CD14-positive monocyte (primary cell): ENCODE data around the gene JCHAIN. TPM values are rescaled to one million over a fixed set of nuclear protein-coding genes. Genes with fewer than 3 reads are reported as not detected.

ENCODE experiments used
- DNase-seq, 3 donors: peaks; one replicate each; pipeline ENCODE4 v3.0.0-alpha.2; 2011 to 2022
- H2AFZ ChIP-seq: 2 replicates; pipeline ENCODE4 v1.6.0; 2012; ENCODE audit warnings: mild to moderate bottlenecking, low read depth, low read length, inconsistent platforms; ENCODE audit not compliant: insufficient read depth, poor library complexity, severe bottlenecking
- H3K27ac ChIP-seq, 2 donors: 1 replicate in 1 of 2; 2 replicates in 1 of 2; pipeline ENCODE4 v1.5.1; 2012 to 2013; ENCODE audit warnings: low read length in 2 of 2, control low read depth in 1 of 2, inconsistent platforms in 1 of 2, low read depth in 1 of 2, mild to moderate bottlenecking in 1 of 2
- H3K27me3 ChIP-seq, 2 donors: one replicate each; pipeline versions ENCODE4 v1.6.0 to v1.6.1; 2011 to 2013; ENCODE audit warnings: low read length in 2 of 2; ENCODE audit not compliant: control insufficient read depth in 2 of 2, insufficient read depth in 2 of 2
- H3K36me3 ChIP-seq, 2 donors: replicated peaks in 1 of 2; 1 replicate in 1 of 2; 2 replicates in 1 of 2; pipeline versions ENCODE4 v1.5.1 to v1.6.1; 2012 to 2013; ENCODE audit warnings: low read length in 2 of 2, control low read depth in 1 of 2, inconsistent platforms in 1 of 2, mild to moderate bottlenecking in 1 of 2; ENCODE audit not compliant: insufficient read depth in 2 of 2, control insufficient read depth in 1 of 2
- H3K4me1 ChIP-seq, 2 donors: 1 replicate in 1 of 2; 2 replicates in 1 of 2; pipeline versions ENCODE4 v1.5.1 to v1.6.1; 2012 to 2013; ENCODE audit warnings: low read length in 2 of 2, control low read depth in 1 of 2, inconsistent platforms in 1 of 2, mild to moderate bottlenecking in 1 of 2, moderate library complexity in 1 of 2; ENCODE audit not compliant: insufficient read depth in 2 of 2, control insufficient read depth in 1 of 2
- H3K4me2 ChIP-seq: replicated peaks from 2 replicates; pipeline ENCODE3; 2012; ENCODE audit warnings: low read length, moderate library complexity, mild to moderate bottlenecking; ENCODE audit not compliant: poor library complexity, severe bottlenecking; ENCODE audit errors: extremely low read depth
- H3K4me3 ChIP-seq, 3 experiments: fragments of 200-600 bp in 1 of 3; sonication (generic) in 1 of 3; replicated peaks in 1 of 3; 1 replicate in 2 of 3; 2 replicates in 1 of 3; pipeline ENCODE4 v1.5.1; 2011 to 2013; ENCODE audit warnings: low read length in 3 of 3, mild to moderate bottlenecking in 3 of 3, control low read depth in 2 of 3, low read depth in 2 of 3, inconsistent platforms in 1 of 3, moderate library complexity in 1 of 3
- H3K79me2 ChIP-seq: 2 replicates; pipeline ENCODE4 v1.6.0; 2012; ENCODE audit warnings: mild to moderate bottlenecking, control low read depth, inconsistent platforms, low read length, moderate library complexity; ENCODE audit not compliant: insufficient read depth
- H3K9ac ChIP-seq: 2 replicates; pipeline ENCODE4 v1.6.0; 2017; ENCODE audit warnings: low read length, mild to moderate bottlenecking; ENCODE audit not compliant: insufficient read depth, poor library complexity, severe bottlenecking
- H3K9me3 ChIP-seq, 2 donors: replicated peaks in 1 of 2; 1 replicate in 1 of 2; 2 replicates in 1 of 2; pipeline versions ENCODE4 v1.5.1 to v1.6.1; 2012 to 2013; ENCODE audit warnings: low read length in 2 of 2, control low read depth in 1 of 2; ENCODE audit not compliant: control insufficient read depth in 1 of 2, insufficient read depth in 1 of 2
- H4K20me1 ChIP-seq: 2 replicates; pipeline ENCODE4 v1.6.0; 2012; ENCODE audit warnings: mild to moderate bottlenecking, low read length, control low read depth, moderate library complexity; ENCODE audit not compliant: insufficient read depth
- H3K27ac Mint-ChIP-seq, 7 donors: one replicate each; pipeline ENCODE4 v1.8.0; 2020; ENCODE audit warnings: mild to moderate bottlenecking in 7 of 7, mixed read lengths in 7 of 7, moderate library complexity in 6 of 7, inconsistent platforms in 2 of 7
- H3K27me3 Mint-ChIP-seq, 3 donors: one replicate each; pipeline ENCODE4 v1.8.0; 2021 to 2022; ENCODE audit warnings: low read depth in 3 of 3, mild to moderate bottlenecking in 3 of 3, mixed read lengths in 3 of 3, moderate library complexity in 3 of 3, inconsistent platforms in 1 of 3
- H3K36me3 Mint-ChIP-seq, 2 donors: one replicate each; pipeline ENCODE4 v1.8.0; 2020; ENCODE audit warnings: mixed read lengths in 2 of 2, inconsistent platforms in 1 of 2, mild to moderate bottlenecking in 1 of 2
- H3K4me1 Mint-ChIP-seq: one replicate; pipeline ENCODE4 v1.8.0; 2020; ENCODE audit warnings: mild to moderate bottlenecking, mixed read lengths
- H3K4me3 Mint-ChIP-seq, 2 donors: one replicate each; pipeline ENCODE4 v1.8.0; 2020; ENCODE audit warnings: mild to moderate bottlenecking in 2 of 2, mixed read lengths in 2 of 2, moderate library complexity in 1 of 2
- H3K9me3 Mint-ChIP-seq, 7 donors: one replicate each; pipeline ENCODE4 v1.8.0; 2020 to 2022; ENCODE audit warnings: mixed read lengths in 7 of 7, mild to moderate bottlenecking in 6 of 7, moderate library complexity in 6 of 7, inconsistent platforms in 2 of 7
- WGBS: methylation state at CpG from one replicate; pipeline ENCODE4 v1.1.5; 2013; ENCODE audit warnings: missing lambda C conversion rate; ENCODE audit not compliant: insufficient coverage; 5-methylcytosine and 5-hydroxymethylcytosine counted together
- intact Hi-C, 2 donors: fragments of 100-400 bp; cut with micrococcal nuclease; formaldehyde crosslinking; loops; one replicate each; pipeline versions ENCODE4 v1.15.0 to v1.15.1; 2023
- polyA plus RNA-seq, 3 donors: library from polyadenylated mRNA; depleted of rRNA in 1 of 3; unstranded in 2 of 3; stranded (reverse) in 1 of 3; fragments of 300-500 nt in 2 of 3; fragments of >200 nt in 1 of 3; fragmentation: Illumina TruSeq in 2 of 3; gene quantifications; 1 replicate in 2 of 3; 2 replicates in 1 of 3; pipeline ENCODE4 v1.2.3, GENCODE V29; 2012 to 2021
- TF ChIP-seq, protein P1 (sequence below): fragments of 200-600 bp; IDR thresholded peaks from one replicate; pipeline ENCODE4 v1.8.0; 2022; ENCODE audit warnings: antibody characterized with exemption, mild to moderate bottlenecking

The JCHAIN gene
- polyA plus RNA-seq, 3 donors = 0.41 to 6.0 (median 1.9) TPM

DNA sequence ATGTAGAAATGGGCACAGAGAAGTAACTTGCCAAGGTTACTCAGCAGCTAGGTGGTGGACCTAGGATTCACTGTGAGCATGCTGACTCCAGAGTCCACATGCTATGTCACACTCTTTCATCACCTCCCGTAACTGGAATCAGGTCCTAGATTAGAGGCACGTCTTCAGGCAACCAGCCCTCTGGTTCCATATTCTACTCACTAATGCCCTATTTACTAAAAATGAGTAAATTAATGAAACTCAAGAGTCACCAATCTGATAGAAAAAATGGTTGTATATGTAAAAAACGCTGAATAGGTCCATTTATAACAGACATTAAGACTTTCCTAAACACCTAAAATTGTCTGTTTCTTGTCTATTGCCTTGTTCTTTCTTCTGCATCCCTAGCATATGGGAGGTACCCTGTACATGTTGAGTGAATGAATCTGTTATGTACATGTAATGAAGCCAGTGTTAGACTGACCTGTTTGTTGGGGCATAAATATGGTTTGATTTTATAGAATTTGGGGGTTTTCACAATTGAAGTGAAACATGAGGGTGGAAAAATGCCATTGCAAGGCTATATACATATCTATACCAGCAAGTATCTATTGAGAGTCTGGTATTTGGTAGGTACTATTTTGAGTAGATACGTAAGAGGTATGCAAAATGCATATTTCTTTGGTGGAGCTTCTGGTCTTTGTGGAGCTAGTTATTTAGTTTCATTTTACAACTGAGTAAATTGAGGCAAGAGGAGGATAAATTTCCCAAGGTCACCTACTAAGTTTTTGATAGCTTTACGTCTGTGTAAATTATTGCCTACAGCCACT is 48.0 kb upstream of the JCHAIN start:
- H3K4me1 Mint-ChIP-seq = peaks cover 70% of the 10 kb centered on the region
- Histone ChIP-seq H3K4me2 (peak overlapping the region; percentile 81), H3K27ac (peak overlapping the region; percentile 90 to 92), H3K4me1 (peaks cover 58 to 67% of the 10 kb centered on the region in 2 donors), H3K79me2 (peaks cover 74% of the 10 kb centered on the region), H3K9me3 (no peaks in the 10 kb centered on the region), H2AFZ (no peak overlapping the region), H3K36me3 (no peaks in the 10 kb centered on the region), H3K27me3 (no peaks in the 10 kb centered on the region), H4K20me1 (no peaks in the 10 kb centered on the region), H3K4me3 (peak overlapping the region in 1 of 3 experiments; percentile 67), H3K9ac (peak overlapping the region; percentile 28)
- intact Hi-C loops = no loop called here
- peak overlapping the region; percentile 93 to 99 (median 98) for H3K27ac Mint-ChIP-seq
- no CpG with 5 or more reads among the region's 5 CpGs for WGBS
- TF ChIP-seq, protein P1, sequence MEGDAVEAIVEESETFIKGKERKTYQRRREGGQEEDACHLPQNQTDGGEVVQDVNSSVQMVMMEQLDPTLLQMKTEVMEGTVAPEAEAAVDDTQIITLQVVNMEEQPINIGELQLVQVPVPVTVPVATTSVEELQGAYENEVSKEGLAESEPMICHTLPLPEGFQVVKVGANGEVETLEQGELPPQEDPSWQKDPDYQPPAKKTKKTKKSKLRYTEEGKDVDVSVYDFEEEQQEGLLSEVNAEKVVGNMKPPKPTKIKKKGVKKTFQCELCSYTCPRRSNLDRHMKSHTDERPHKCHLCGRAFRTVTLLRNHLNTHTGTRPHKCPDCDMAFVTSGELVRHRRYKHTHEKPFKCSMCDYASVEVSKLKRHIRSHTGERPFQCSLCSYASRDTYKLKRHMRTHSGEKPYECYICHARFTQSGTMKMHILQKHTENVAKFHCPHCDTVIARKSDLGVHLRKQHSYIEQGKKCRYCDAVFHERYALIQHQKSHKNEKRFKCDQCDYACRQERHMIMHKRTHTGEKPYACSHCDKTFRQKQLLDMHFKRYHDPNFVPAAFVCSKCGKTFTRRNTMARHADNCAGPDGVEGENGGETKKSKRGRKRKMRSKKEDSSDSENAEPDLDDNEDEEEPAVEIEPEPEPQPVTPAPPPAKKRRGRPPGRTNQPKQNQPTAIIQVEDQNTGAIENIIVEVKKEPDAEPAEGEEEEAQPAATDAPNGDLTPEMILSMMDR = no peak
- peak overlapping the region in 1 of 2 donors; percentile 85 for H3K4me3 Mint-ChIP-seq
- H3K27me3 Mint-ChIP-seq = no peaks in the 10 kb centered on the region
- no peaks in the 10 kb centered on the region for H3K9me3 Mint-ChIP-seq
- peak; percentile 70 to 92 (median 76) for DNase-seq
- H3K36me3 Mint-ChIP-seq = peaks cover 0 to under 1% of the 10 kb centered on the region in 2 donors

DNA sequence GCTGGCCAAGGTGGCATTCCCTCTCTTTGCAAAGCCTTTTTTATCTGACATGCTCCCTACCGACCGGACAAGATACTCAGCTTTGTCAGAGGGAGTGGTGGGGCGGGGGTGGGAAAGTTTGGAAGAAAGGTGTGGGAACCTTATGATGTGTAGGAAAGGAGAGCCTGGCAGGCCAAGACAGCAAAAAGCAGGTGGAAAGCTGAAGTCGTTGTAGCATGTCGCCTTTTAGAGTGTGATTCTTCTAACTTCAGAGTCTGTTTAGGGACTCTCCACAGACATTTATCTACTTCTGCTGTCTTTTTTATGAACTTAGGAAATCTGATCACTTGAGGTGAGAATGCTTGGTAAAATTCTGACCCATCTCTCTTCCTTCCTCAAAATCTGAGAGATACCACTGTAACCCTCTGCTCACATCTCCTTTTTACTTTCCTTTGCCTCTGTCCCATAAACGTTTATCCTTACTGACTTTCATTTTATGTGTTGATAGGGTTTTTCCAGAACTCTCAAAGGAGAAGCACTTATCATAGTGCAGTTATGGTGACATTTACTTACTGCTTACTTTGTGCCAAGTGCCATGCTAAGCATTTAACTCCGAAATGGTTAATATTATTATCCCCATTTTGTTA is 47.3 kb upstream of the JCHAIN start:
- Histone ChIP-seq H2AFZ (no peak overlapping the region), H4K20me1 (no peaks in the 10 kb centered on the region), H3K36me3 (no peaks in the 10 kb centered on the region), H3K9ac (peak overlapping the region; percentile 55), H3K79me2 (peaks cover 74% of the 10 kb centered on the region), H3K4me1 (peaks cover 54 to 61% of the 10 kb centered on the region in 2 donors), H3K27me3 (no peaks in the 10 kb centered on the region), H3K9me3 (no peaks in the 10 kb centered on the region), H3K4me2 (peak overlapping the region; percentile 81), H3K27ac (peak overlapping the region; percentile 90 to 92), H3K4me3 (peak overlapping the region in 2 of 3 experiments; percentile 0 to 67)
- intact Hi-C loops = no loop called here
- Mint-ChIP-seq H3K27ac (peak overlapping the region; percentile 93 to 99 (median 98)), H3K36me3 (peaks cover 0 to 4% of the 10 kb centered on the region in 2 donors), H3K27me3 (no peaks in the 10 kb centered on the region), H3K4me3 (peak overlapping the region; percentile 67 to 85), H3K4me1 (peaks cover 66% of the 10 kb centered on the region), H3K9me3 (no peaks in the 10 kb centered on the region)
- peak; percentile 65 to 84 (median 66) for DNase-seq
- TF ChIP-seq, protein P1 = no peak
- WGBS = 90% methylated on average over 2 of the region's 7 CpGs
